ENCODE measurements around the gene CCT8.

- TF ChIP-seq ARNTL (CRISPR knock-in tag; IDR thresholded peaks at IDR 0.05; ENCODE audit: borderline replicate concordance, low read depth) = no peak
- TF ChIP-seq ZNF565 (CRISPR knock-in tag; conservative IDR thresholded peaks at IDR 0.05; ENCODE audit: low read depth) = no peak
- TF ChIP-seq SNAI2 (CRISPR knock-in tag; IDR thresholded peaks at IDR 0.05) = no peak
- TF ChIP-seq ZC3H10 (CRISPR knock-in tag; IDR thresholded peaks at IDR 0.05) = no peak
- TF ChIP-seq ZFP3 (CRISPR knock-in tag; IDR thresholded peaks at IDR 0.05) = no peak
- no peak for TF ChIP-seq ESRRG (CRISPR knock-in tag; IDR thresholded peaks at IDR 0.05)
- TF ChIP-seq ZNF70 (CRISPR knock-in tag; IDR thresholded peaks at IDR 0.05) = no peak
- TF ChIP-seq PATZ1 (CRISPR knock-in tag; IDR thresholded peaks at IDR 0.05; ENCODE audit: borderline replicate concordance) = no peak
- no peak for TF ChIP-seq ZNF8 (CRISPR knock-in tag; IDR thresholded peaks at IDR 0.05)
- TF ChIP-seq TSHZ2 (CRISPR knock-in tag; IDR thresholded peaks at IDR 0.05) = no peak
- TF ChIP-seq GLIS3 (CRISPR knock-in tag; IDR thresholded peaks at IDR 0.05) = no peak
- TF ChIP-seq TOX (CRISPR knock-in tag; IDR thresholded peaks at IDR 0.05; ENCODE audit: borderline replicate concordance) = no peak
- TF ChIP-seq CSRNP3 (CRISPR knock-in tag; IDR thresholded peaks at IDR 0.05) = no peak
These were observed 48.3 kb upstream of the CCT8 start for GRCh38 chr21:29121759-29122158.
